Testis (tissue), 2 donors: ENCODE measurements around the gene SNTG2.

Experiments used
- CTCF ChIP-seq, 3 experiments: fragments of 450-650 bp in 2 of 3; fragments of 200-600 bp in 1 of 3; sonication (generic) in 1 of 3; IDR thresholded peaks; one replicate each; pipeline ENCODE4 v1.5.1; 2016 to 2019; ENCODE audit warnings: antibody characterized with exemption in 3 of 3, mild to moderate bottlenecking in 2 of 3, moderate library complexity in 1 of 3
- POLR2A ChIP-seq: fragments of 450-650 bp; IDR thresholded peaks from one replicate; pipeline ENCODE4 v1.6.1; 2017; ENCODE audit warnings: antibody characterized with exemption, mild to moderate bottlenecking, moderate library complexity

GRCh38 chr2:942775-943460, 7.7 kb upstream of the SNTG2 start:
- TF ChIP-seq POLR2A (no peak), CTCF (IDR thresholded peaks at IDR 0.05) (no peak)
